Measurements from ENCODE around the gene UNC93A.
"Not testable (repeated sequence)": the region's sequence is repeated elsewhere in the genome, so short reads cannot be mapped to it uniquely, and the experiment has no call there.

UNC93A gene

GRCh38 chr6:167317172-167317571 is 26.1 kb downstream of the UNC93A start:
- no peak for DNase-seq

GRCh38 chr6:167318354-167318753 is 27.2 kb downstream of the UNC93A start:
- not testable (repeated sequence) for DNase-seq

- DNase-seq, result not testable (repeated sequence)
Measured at GRCh38 chr6:167318856-167319255, 27.7 kb downstream of the UNC93A start.

GRCh38 chr6:167319856-167320753 is 29.0 kb downstream of the UNC93A start:
- not testable (repeated sequence) for DNase-seq

GRCh38 chr6:167320754-167321056 is 29.6 kb downstream of the UNC93A start:
- not testable (repeated sequence) for DNase-seq

GRCh38 chr6:167321185-167321584 is 30.1 kb downstream of the UNC93A start:
- not testable (repeated sequence) for DNase-seq

- DNase-seq, result no peak
Measured at GRCh38 chr6:167323111-167323510, 32.0 kb downstream of the UNC93A start.

- no peak for DNase-seq
Measured at GRCh38 chr6:167324111-167324510, 33.0 kb downstream of the UNC93A start.

GRCh38 chr6:167325766-167326165 is 34.7 kb downstream of the UNC93A start:
- DNase-seq, result no peak

- no peak for DNase-seq
Measured at GRCh38 chr6:167327391-167327790, 36.3 kb downstream of the UNC93A start.

GRCh38 chr6:167328086-167328485 is 37.0 kb downstream of the UNC93A start:
- DNase-seq, result no peak

- DNase-seq, result no peak
Measured at GRCh38 chr6:167329014-167329413, 37.9 kb downstream of the UNC93A start.

GRCh38 chr6:167330750-167331149 is 39.6 kb downstream of the UNC93A start:
- DNase-seq, result no peak

GRCh38 chr6:167331565-167331964 is 40.5 kb downstream of the UNC93A start:
- DNase-seq, result no peak

- no peak for DNase-seq
Measured at GRCh38 chr6:167336844-167337630, 45.9 kb downstream of the UNC93A start.

- no peak for DNase-seq
Measured at GRCh38 chr6:167337675-167338449, 46.7 kb downstream of the UNC93A start.

- DNase-seq, result no peak
Measured at GRCh38 chr6:167338541-167339117, 47.5 kb downstream of the UNC93A start.

- DNase-seq, result no peak
Measured at GRCh38 chr6:167341038-167341583, 50.0 kb downstream of the UNC93A start.

GRCh38 chr6:167341665-167342655 is 50.8 kb downstream of the UNC93A start:
- no peak for DNase-seq

GRCh38 chr6:167342879-167343610 is 51.9 kb downstream of the UNC93A start:
- no peak for DNase-seq

GRCh38 chr6:167345348-167345747 is 54.2 kb downstream of the UNC93A start:
- DNase-seq, result no peak

Data from HCEC 1CT (cell line).